ENCODE results near the gene HOXD9. TPM values are rescaled to one million over a fixed set of nuclear protein-coding genes. Genes with fewer than 3 reads are reported as not detected.
A peak's percentile ranks its signal among the peaks of the same experiment; 100 is the strongest.

HOXD9 gene
- total RNA-seq, 1 experiment from 2014 or later: 4.4 TPM

DNA sequence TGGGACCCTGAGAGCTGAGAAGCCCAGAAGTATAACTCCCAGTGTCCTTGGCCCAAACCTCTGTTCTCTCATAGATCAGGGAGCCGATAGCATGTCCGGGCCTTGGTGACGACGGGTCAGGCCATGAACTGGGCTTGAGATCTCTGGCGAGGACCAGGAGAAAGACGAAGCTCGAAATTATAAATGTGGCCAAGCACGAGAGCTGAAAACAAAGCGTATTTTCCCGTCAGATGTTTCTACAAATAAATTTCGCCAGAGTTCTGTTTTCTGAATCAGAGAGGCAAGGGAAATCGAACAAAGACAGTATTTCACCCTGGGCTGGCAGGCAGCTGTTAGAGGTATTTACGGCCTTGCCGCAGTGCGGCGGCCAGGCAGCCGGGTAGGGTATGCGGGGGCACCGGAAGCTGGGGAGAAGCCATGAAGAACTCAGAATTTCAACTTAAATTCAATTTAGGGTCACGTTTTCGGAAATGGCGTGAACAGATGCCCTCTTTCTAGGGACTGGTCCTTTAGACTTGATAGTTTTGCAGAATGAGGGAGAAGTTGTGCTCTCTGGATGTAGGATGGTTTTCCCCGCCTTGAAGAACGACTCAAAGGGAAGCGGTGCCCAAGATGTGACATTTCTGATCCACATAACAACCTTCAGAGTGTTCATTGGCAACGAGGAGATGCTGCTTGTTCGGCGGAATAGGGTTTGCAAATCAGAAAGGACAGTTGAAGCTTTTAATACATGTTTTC is 16.6 kb downstream of the HOXD9 start:
- H3K27ac ChIP-seq: no peak overlapping the region
- no peak for DNase-seq
- no peaks in the 10 kb centered on the region for H3K36me3 ChIP-seq
- no peaks in the 10 kb centered on the region for H3K9me3 ChIP-seq (replicated peaks)
- H3K4me3 ChIP-seq: no peak overlapping the region
- H3K4me1 ChIP-seq: no peaks in the 10 kb centered on the region
- H3K27me3 ChIP-seq: no peaks in the 10 kb centered on the region

DNA sequence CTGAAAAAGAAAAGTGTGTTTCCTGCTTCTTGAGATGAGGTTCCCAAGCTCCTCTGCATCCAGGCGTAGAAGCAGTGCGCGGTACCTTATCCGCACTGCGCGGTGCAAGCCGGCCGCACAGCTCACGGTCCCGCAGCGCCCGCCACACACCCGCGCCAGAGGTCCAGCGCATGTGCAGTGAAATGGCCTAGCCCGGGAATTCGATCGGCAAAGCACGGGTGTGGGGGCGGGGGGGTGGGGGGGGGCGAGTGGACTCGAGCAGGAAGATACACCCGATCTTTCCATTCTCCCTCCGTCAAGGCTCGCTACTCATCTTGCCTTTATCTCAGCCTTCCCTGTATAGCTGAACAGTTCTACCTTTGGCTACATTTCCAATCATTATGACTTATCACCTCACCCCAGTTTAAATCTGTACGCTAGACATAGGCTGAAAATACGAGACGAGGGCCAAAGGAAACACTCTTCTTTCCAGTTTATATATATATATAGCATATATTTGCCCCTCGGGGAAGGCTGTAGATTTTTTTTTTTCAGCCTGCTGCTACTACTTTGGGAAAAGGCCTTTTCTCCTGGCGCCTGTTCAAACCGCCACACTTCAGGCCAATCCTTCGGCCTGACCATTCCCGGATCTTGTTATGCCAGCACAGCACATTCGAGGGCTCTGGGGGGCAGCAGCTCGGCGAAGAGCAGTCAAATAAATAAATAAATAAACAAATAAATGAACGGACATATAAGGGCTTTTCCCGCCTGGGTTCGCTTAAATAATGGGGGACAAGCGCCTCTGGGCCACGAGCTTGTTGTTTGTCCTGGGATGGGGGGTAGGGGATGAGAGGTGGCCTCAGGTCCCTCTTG is 17.4 kb downstream of the HOXD9 start:
- Histone ChIP-seq H3K9me3 (replicated peaks) (no peaks in the 10 kb centered on the region), H3K4me1 (no peaks in the 10 kb centered on the region), H3K36me3 (no peaks in the 10 kb centered on the region), H3K27ac (peak overlapping the region; percentile 52), H3K4me3 (peak overlapping the region; percentile 61), H3K27me3 (no peaks in the 10 kb centered on the region)
- DNase-seq: no peak

DNA sequence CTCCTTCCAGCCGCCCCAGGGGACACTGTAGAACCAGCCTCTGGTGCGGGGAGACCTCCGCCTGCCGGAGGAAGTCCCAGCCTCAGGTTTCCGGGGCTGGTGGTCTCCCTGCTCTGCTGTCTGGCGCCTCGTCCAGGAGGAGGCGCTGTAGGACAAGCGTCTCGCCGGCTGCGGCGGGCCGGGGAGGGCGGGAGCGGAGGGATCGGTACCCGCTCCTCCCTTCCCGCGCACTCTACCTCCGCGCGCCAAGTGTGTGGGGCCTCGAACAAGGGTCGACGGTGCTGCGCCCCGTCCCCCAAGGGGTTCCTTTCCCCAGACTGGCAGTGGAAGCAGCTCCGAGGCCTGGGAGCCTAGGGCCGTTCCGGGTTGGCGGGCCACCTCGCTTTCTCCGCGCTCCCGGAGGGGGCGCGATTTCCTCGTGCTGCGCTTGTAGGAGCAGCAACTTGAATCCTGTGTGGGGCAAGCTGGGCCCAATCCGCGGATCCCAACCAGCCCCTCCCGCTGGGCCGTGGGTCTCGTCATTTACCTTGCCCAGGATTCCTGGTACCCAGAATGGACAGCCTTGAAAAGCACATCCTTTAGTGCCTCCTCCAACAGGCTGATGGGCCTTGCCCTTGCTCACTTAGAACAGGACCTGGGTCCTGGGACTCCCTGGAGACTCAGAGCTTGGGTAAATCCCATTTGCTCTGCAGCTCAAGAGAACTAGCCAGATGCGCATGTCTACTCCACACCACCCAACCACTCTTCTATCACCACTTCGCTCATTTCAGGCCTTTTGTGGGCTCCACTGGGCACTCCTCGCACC is 18.2 kb downstream of the HOXD9 start:
- Histone ChIP-seq H3K27ac (peak overlapping the region; percentile 52), H3K4me3 (peak overlapping the region; percentile 61), H3K36me3 (no peaks in the 10 kb centered on the region), H3K27me3 (no peaks in the 10 kb centered on the region), H3K4me1 (no peaks in the 10 kb centered on the region), H3K9me3 (replicated peaks) (no peaks in the 10 kb centered on the region)
- peak; percentile 77 to 86 for DNase-seq

- Histone ChIP-seq H3K4me3 (no peak overlapping the region), H3K27me3 (no peaks in the 10 kb centered on the region), H3K27ac (no peak overlapping the region)
These were observed 19.8 kb downstream of the HOXD9 start for GRCh38 chr2:176142281-176142680.

DNA sequence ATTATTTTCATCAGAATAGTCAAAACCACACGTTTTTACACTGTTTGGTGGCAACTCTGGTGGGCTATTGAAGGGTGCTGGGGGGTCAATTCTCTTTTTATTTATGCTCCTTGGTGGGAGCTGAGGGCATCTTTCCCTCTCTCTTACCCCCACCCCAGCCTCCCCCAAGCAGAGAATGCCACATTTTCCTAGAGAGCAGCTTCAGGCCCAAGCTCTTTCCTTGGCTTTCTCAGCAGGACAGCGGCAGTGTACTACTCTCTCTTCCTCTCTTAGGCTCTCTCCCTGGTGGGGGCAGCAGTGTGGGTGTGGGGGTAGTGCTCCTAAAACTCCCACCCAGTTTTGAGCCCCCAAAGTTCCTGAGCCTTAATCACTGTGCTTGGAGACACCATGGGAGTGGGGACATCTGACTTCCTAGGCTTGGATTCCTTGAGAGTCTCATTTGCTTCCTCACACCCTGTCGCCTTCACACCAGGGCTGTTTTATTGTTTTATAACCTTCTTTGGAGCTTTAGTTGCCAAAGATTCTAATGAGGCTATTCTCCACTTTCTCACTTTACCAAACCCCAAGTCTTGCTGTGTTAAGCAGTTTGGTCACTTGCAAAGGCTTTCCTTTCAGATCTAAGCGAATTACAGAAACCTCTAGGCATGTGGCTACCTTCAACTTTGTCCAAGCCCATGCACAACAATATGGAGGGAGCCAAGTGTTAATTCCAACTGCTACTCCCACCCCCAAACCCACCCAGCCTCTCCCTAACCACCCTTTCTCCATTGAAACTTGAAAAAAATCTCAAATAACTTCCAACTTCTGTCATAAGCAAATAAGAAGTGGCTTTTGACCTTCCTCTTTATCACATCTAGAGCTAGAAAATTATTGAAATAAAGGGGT is 22.8 kb downstream of the HOXD9 start:
- Histone ChIP-seq H3K4me1 (no peaks in the 10 kb centered on the region), H3K4me3 (no peak overlapping the region), H3K27ac (no peak overlapping the region), H3K9me3 (replicated peaks) (no peaks in the 10 kb centered on the region), H3K36me3 (no peaks in the 10 kb centered on the region), H3K27me3 (no peaks in the 10 kb centered on the region)
- no peak for DNase-seq

More at GRCh38 chr2:176142281-176142680, 19.8 kb downstream of the HOXD9 start:
- no peak for DNase-seq
- Histone ChIP-seq H3K9me3 (replicated peaks) (no peaks in the 10 kb centered on the region), H3K36me3 (no peaks in the 10 kb centered on the region), H3K4me1 (no peaks in the 10 kb centered on the region)

DNA sequence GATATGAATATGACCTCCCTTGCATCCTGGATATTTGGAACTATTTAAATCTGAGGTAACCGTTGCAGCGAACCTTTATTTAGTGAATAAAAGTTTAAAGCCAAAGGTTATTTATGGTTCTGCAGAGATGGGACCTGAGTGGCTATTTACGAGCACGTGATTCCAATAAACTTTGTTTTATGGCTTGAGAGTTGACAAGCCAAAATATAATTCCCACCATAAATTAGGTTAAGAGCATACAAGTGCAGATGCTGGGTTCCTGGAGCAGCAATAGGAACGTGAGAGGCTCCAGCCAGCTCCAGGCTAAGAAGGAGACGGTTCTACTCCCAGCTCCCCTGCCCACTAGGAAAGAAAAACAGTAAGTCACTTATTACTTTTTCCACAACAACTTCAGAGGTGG is 23.6 kb downstream of the HOXD9 start:
- no peak for DNase-seq
- no peaks in the 10 kb centered on the region for H3K36me3 ChIP-seq
- H3K4me3 ChIP-seq: no peak overlapping the region
- no peaks in the 10 kb centered on the region for H3K27me3 ChIP-seq
- H3K9me3 ChIP-seq (replicated peaks): no peaks in the 10 kb centered on the region
- no peak overlapping the region for H3K27ac ChIP-seq
- no peaks in the 10 kb centered on the region for H3K4me1 ChIP-seq

- Histone ChIP-seq H3K4me3 (no peak overlapping the region), H3K9me3 (replicated peaks) (no peaks in the 10 kb centered on the region), H3K27me3 (no peaks in the 10 kb centered on the region), H3K27ac (no peak overlapping the region), H3K36me3 (no peaks in the 10 kb centered on the region), H3K4me1 (no peaks in the 10 kb centered on the region)
- DNase-seq: no peak
These were observed 24.1 kb downstream of the HOXD9 start for GRCh38 chr2:176146645-176147044.

DNA sequence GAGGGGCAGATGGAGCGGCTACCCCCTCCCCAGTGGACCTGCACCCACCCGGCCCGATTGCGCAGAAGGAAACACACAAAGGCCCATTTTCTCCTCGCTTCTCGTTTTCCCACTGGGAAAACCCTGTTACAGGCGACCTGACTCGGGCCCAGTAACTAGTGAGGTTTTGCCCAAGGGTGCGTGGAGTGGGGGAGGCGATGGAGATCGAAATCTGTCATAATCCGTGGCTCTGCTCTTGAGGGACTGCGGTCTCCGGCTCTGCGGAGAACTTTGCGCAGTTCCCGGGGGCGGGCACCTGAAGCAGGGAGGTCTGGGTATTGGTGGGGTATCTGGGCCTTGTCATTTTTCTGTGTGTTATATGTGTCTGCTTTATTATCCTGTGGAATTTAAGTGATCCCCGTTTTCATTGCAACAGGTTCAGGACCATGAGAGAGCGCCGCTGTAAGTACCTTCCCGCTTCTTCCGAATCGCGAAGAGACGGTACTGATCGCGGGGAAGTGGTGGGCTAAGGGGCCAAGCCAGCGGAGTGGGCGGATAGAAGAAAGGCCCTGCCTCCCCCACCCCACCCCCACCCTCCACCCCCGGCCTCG is 24.8 kb downstream of the HOXD9 start:
- no peak for DNase-seq
- no peak overlapping the region for H3K27ac ChIP-seq
- no peak overlapping the region for H3K4me3 ChIP-seq
- no peaks in the 10 kb centered on the region for H3K36me3 ChIP-seq
- no peaks in the 10 kb centered on the region for H3K9me3 ChIP-seq (replicated peaks)
- no peaks in the 10 kb centered on the region for H3K27me3 ChIP-seq
- no peaks in the 10 kb centered on the region for H3K4me1 ChIP-seq

- H3K4me1 ChIP-seq: no peaks in the 10 kb centered on the region
- no peaks in the 10 kb centered on the region for H3K27me3 ChIP-seq
- H3K4me3 ChIP-seq: no peak overlapping the region
- no peak for DNase-seq
- H3K9me3 ChIP-seq (replicated peaks): no peaks in the 10 kb centered on the region
- H3K27ac ChIP-seq: no peak overlapping the region
- no peaks in the 10 kb centered on the region for H3K36me3 ChIP-seq
These were observed 25.4 kb downstream of the HOXD9 start for GRCh38 chr2:176147800-176148496.

DNA sequence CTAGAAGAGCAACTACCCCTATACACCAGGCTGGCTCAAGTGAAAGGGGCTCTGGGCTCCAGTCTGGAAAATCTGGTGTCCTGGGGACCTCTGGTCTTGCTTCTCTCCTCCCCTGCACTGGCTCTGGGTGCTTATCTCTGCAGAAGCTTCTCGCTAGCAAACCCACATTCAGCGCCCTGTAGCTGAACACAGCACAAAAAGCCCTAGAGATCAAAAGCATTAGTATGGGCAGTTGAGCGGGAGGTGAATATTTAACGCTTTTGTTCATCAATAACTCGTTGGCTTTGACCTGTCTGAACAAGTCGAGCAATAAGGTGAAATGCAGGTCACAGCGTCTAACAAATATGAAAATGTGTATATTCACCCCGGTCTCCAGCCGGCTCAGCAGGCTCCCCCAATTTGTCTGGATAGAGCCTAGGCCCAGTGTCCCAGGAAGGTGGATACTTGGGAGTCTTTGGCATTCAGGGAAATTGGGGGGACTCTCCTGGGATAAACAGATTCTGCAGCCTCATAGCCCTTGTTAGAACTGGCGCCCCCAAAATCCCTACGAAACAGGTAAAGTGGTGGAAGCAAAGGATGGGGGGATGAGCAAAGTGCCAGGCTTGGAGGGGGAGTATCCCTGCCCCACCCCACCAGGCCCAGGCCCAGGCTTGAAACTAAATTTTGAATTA is 26.4 kb downstream of the HOXD9 start:
- Histone ChIP-seq H3K9me3 (replicated peaks) (no peaks in the 10 kb centered on the region), H3K4me3 (no peak overlapping the region), H3K36me3 (no peaks in the 10 kb centered on the region), H3K27ac (no peak overlapping the region), H3K27me3 (no peaks in the 10 kb centered on the region), H3K4me1 (no peaks in the 10 kb centered on the region)
- DNase-seq: no peak

- DNase-seq: no peak
- H3K27ac ChIP-seq: no peak overlapping the region
- no peaks in the 10 kb centered on the region for H3K36me3 ChIP-seq
- H3K27me3 ChIP-seq: no peaks in the 10 kb centered on the region
- H3K4me1 ChIP-seq: no peaks in the 10 kb centered on the region
- H3K4me3 ChIP-seq: no peak overlapping the region
- no peaks in the 10 kb centered on the region for H3K9me3 ChIP-seq (replicated peaks)
These were observed 27.0 kb downstream of the HOXD9 start for GRCh38 chr2:176149481-176149938.

- H3K9me3 ChIP-seq (replicated peaks): no peaks in the 10 kb centered on the region
- no peak overlapping the region for H3K4me3 ChIP-seq
- DNase-seq: no peak
- no peaks in the 10 kb centered on the region for H3K27me3 ChIP-seq
- no peaks in the 10 kb centered on the region for H3K36me3 ChIP-seq
- H3K4me1 ChIP-seq: no peaks in the 10 kb centered on the region
- H3K27ac ChIP-seq: no peak overlapping the region
These were observed 27.5 kb downstream of the HOXD9 start for GRCh38 chr2:176149939-176150583.

Measured in SJCRH30 (cell line).